ENCODE measurements around the gene EIF3I. TPM values are rescaled to one million over a fixed set of nuclear protein-coding genes. Genes with fewer than 3 reads are reported as not detected.

The EIF3I gene
- total and polyA plus RNA-seq, 2 experiments from 2014 or later = 228 to 274 TPM

- Histone ChIP-seq H3F3A (replicated peaks; ENCODE audit: low read depth) (peaks cover 15% of the 10 kb centered on the region), H3K27me3 (ENCODE audit: insufficient read depth) (no peaks in the 10 kb centered on the region), H3K79me2 (replicated peaks; ENCODE audit: insufficient read depth) (peaks cover 30% of the 10 kb centered on the region), H3K4me2 (peak overlapping the region; percentile 99), H3K9me2 (ENCODE audit: insufficient read depth) (no peaks in the 10 kb centered on the region), H3K4me3 (peak overlapping the region; percentile 93), H2AFZ (no peak overlapping the region), H4K20me1 (replicated peaks; ENCODE audit: insufficient read depth) (peaks cover 5% of the 10 kb centered on the region; the same call in 1 of the 2 replicates), H3K36me3 (ENCODE audit: insufficient read depth) (peaks cover 21% of the 10 kb centered on the region), H3K4me1 (ENCODE audit: insufficient read depth) (peaks cover 10% of the 10 kb centered on the region), H3K27ac (ENCODE audit: low read depth) (peak overlapping the region; percentile 68; the same call in 1 of the 2 replicates)
- DNase-seq (ENCODE audit: low spot score) (no peak), ATAC-seq (no peak)
- H3K4me3 Mint-ChIP-seq = peak overlapping the region; percentile 99
- no peak for TF ChIP-seq NANOG (IDR thresholded peaks at IDR 0.05; ENCODE audit: borderline replicate concordance)
- no peak for TF ChIP-seq STAT1 (IDR thresholded peaks at IDR 0.05; ENCODE audit: unreplicated experiment)
- TF ChIP-seq, protein P1, sequence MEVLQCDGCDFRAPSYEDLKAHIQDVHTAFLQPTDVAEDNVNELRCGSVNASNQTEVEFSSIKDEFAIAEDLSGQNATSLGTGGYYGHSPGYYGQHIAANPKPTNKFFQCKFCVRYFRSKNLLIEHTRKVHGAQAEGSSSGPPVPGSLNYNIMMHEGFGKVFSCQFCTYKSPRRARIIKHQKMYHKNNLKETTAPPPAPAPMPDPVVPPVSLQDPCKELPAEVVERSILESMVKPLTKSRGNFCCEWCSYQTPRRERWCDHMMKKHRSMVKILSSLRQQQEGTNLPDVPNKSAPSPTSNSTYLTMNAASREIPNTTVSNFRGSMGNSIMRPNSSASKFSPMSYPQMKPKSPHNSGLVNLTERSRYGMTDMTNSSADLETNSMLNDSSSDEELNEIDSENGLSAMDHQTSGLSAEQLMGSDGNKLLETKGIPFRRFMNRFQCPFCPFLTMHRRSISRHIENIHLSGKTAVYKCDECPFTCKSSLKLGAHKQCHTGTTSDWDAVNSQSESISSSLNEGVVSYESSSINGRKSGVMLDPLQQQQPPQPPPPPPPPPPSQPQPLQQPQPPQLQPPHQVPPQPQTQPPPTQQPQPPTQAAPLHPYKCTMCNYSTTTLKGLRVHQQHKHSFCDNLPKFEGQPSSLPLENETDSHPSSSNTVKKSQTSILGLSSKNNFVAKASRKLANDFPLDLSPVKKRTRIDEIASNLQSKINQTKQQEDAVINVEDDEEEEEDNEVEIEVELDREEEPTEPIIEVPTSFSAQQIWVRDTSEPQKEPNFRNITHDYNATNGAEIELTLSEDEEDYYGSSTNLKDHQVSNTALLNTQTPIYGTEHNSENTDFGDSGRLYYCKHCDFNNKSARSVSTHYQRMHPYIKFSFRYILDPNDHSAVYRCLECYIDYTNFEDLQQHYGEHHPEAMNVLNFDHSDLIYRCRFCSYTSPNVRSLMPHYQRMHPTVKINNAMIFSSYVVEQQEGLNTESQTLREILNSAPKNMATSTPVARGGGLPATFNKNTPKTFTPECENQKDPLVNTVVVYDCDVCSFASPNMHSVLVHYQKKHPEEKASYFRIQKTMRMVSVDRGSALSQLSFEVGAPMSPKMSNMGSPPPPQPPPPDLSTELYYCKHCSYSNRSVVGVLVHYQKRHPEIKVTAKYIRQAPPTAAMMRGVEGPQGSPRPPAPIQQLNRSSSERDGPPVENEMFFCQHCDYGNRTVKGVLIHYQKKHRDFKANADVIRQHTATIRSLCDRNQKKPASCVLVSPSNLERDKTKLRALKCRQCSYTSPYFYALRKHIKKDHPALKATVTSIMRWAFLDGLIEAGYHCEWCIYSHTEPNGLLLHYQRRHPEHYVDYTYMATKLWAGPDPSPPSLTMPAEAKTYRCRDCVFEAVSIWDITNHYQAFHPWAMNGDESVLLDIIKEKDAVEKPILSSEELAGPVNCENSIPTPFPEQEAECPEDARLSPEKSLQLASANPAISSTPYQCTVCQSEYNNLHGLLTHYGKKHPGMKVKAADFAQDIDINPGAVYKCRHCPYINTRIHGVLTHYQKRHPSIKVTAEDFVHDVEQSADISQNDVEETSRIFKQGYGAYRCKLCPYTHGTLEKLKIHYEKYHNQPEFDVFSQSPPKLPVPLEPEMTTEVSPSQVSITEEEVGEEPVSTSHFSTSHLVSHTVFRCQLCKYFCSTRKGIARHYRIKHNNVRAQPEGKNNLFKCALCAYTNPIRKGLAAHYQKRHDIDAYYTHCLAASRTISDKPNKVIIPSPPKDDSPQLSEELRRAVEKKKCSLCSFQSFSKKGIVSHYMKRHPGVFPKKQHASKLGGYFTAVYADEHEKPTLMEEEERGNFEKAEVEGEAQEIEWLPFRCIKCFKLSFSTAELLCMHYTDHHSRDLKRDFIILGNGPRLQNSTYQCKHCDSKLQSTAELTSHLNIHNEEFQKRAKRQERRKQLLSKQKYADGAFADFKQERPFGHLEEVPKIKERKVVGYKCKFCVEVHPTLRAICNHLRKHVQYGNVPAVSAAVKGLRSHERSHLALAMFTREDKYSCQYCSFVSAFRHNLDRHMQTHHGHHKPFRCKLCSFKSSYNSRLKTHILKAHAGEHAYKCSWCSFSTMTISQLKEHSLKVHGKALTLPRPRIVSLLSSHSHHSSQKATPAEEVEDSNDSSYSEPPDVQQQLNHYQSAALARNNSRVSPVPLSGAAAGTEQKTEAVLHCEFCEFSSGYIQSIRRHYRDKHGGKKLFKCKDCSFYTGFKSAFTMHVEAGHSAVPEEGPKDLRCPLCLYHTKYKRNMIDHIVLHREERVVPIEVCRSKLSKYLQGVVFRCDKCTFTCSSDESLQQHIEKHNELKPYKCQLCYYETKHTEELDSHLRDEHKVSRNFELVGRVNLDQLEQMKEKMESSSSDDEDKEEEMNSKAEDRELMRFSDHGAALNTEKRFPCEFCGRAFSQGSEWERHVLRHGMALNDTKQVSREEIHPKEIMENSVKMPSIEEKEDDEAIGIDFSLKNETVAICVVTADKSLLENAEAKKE (CRISPR knock-in tag; IDR thresholded peaks at IDR 0.05) = no peak
- TF ChIP-seq CREB1 (CRISPR knock-in tag; IDR thresholded peaks at IDR 0.05; ENCODE audit: low read depth) = no peak
- TF ChIP-seq, protein P2, sequence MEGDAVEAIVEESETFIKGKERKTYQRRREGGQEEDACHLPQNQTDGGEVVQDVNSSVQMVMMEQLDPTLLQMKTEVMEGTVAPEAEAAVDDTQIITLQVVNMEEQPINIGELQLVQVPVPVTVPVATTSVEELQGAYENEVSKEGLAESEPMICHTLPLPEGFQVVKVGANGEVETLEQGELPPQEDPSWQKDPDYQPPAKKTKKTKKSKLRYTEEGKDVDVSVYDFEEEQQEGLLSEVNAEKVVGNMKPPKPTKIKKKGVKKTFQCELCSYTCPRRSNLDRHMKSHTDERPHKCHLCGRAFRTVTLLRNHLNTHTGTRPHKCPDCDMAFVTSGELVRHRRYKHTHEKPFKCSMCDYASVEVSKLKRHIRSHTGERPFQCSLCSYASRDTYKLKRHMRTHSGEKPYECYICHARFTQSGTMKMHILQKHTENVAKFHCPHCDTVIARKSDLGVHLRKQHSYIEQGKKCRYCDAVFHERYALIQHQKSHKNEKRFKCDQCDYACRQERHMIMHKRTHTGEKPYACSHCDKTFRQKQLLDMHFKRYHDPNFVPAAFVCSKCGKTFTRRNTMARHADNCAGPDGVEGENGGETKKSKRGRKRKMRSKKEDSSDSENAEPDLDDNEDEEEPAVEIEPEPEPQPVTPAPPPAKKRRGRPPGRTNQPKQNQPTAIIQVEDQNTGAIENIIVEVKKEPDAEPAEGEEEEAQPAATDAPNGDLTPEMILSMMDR (conservative IDR thresholded peaks at IDR 0.05; ENCODE audit: low read depth in 2 of 2) = no peak
- TF ChIP-seq EZH2 (IDR thresholded peaks at IDR 0.05; ENCODE audit: low read depth, unreplicated experiment) = no peak
- no peak for TF ChIP-seq POLR2AphosphoS5 (IDR thresholded peaks at IDR 0.05; ENCODE audit: low read depth)
- no peak for TF ChIP-seq JUNB (IDR thresholded peaks at IDR 0.05; ENCODE audit: unreplicated experiment)
- no peak for TF ChIP-seq ZNF331 (CRISPR knock-in tag; IDR thresholded peaks at IDR 0.05; ENCODE audit: low read depth)
- no peak for TF ChIP-seq REST (IDR thresholded peaks at IDR 0.05; ENCODE audit: unreplicated experiment)
- no peak for TF ChIP-seq EZH2phosphoT487 (IDR thresholded peaks at IDR 0.05; ENCODE audit: unreplicated experiment)
- TF ChIP-seq ETS1 (IDR thresholded peaks at IDR 0.05) = no peak
- TF ChIP-seq ZNF114 (CRISPR knock-in tag; IDR thresholded peaks at IDR 0.05) = no peak
- peaks cover 39% of the 10 kb centered on the region for H3K36me3 Mint-ChIP-seq (ENCODE audit: low read depth)
- H3K9me3 Mint-ChIP-seq = no peaks in the 10 kb centered on the region
- peaks cover 11% of the 10 kb centered on the region for H3K27me3 Mint-ChIP-seq (ENCODE audit: insufficient read depth, low read depth, poor library complexity)
- H3K4me1 Mint-ChIP-seq = peaks cover 17% of the 10 kb centered on the region
- peak overlapping the region; percentile 98; the same call in 1 of the 2 replicates for H3K27ac Mint-ChIP-seq
These were observed 1.2 kb upstream of the EIF3I start for GRCh38 chr1:32220746-32221580.

All from GM23338 (cell line).